NB4 (cell line): ENCODE data around the gene MGRN1.

Experiments
- DNase-seq: peaks from one replicate; pipeline ENCODE4 v3.0.0; 2010; ENCODE audit warnings: low read depth
- H3K4me3 ChIP-seq: one replicate; pipeline ENCODE4 v1.5.1; 2011; ENCODE audit warnings: mild to moderate bottlenecking, low read depth, low read length, moderate library complexity
- CTCF ChIP-seq: IDR thresholded peaks from one replicate; pipeline ENCODE4 v1.5.1; 2012; ENCODE audit warnings: low read depth, low read length
- MAX ChIP-seq: IDR thresholded peaks from 2 replicates; pipeline ENCODE4 v1.6.1; 2011; ENCODE audit warnings: low read depth, low read length
- MYC ChIP-seq: IDR thresholded peaks from 2 replicates; pipeline ENCODE4 v1.6.1; 2011; ENCODE audit warnings: low read depth, low read length
- POLR2A ChIP-seq: IDR thresholded peaks from 2 replicates; pipeline ENCODE4 v1.6.1; 2011; ENCODE audit warnings: mild to moderate bottlenecking; ENCODE audit not compliant: insufficient read length; ENCODE audit errors: extremely low read depth

MGRN1 gene

GRCh38 chr16:4696172-4696904 lies 71.7 kb downstream of the MGRN1 start:
- TF ChIP-seq CTCF (no peak), POLR2A (no peak), MAX (no peak), MYC (no peak)
- H3K4me3 ChIP-seq: no peak overlapping the region
- DNase-seq: peak; percentile 8

DNA sequence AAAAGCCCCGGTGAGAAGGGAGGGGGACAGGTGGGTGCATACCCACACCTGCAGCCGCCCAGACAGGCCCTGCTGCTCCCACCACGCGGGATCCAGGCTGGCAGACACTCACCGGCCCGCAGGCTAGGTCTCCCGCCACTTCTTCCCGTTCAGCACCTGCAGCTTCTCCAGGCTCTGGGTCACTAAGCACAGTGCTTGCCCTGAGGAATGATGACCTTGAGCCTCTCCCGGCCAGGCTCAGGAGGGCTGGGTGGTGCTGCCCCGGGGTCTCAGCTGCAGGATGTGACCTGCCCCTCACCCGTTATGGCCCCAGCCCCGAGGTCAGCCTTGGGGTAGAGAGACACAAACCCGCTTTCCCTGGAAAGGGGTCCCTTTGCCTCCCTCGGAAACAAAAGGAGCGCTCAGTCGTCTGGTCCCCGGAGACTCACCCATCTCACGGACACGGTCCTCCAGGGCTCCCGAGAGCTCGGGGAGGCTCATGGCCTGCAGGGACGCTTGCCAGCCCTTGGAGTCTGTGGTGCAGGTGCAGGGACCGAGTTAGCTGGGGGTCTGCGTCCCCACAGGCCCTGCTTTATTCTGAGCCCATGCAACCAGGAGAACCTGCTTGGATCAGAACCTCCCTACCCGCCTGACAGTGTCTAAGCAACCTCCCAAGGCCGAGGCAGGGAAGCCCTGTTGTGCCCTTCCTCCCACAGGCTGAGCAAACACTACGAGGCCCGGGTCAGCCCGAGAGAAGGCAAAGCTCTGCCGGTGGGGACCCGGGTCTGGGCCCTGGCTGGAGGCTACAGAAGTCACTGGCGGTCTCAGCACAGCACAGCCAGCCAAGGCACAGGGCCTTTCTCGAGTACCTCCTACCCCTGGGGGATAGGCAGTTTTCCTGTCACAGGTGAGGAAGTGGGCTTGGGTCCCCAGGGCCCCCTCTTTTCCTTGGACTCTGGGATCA lies 72.5 kb downstream of the MGRN1 start:
- DNase-seq: peak; percentile 11
- TF ChIP-seq CTCF: no peak
- H3K4me3 ChIP-seq: no peak overlapping the region

- peak; percentile 4 for DNase-seq
- TF ChIP-seq MYC: no peak
- no peak for TF ChIP-seq CTCF
- TF ChIP-seq POLR2A: no peak
- TF ChIP-seq MAX: no peak
- H3K4me3 ChIP-seq: no peak overlapping the region
Measured at GRCh38 chr16:4697848-4698291, 73.2 kb downstream of the MGRN1 start.

DNA sequence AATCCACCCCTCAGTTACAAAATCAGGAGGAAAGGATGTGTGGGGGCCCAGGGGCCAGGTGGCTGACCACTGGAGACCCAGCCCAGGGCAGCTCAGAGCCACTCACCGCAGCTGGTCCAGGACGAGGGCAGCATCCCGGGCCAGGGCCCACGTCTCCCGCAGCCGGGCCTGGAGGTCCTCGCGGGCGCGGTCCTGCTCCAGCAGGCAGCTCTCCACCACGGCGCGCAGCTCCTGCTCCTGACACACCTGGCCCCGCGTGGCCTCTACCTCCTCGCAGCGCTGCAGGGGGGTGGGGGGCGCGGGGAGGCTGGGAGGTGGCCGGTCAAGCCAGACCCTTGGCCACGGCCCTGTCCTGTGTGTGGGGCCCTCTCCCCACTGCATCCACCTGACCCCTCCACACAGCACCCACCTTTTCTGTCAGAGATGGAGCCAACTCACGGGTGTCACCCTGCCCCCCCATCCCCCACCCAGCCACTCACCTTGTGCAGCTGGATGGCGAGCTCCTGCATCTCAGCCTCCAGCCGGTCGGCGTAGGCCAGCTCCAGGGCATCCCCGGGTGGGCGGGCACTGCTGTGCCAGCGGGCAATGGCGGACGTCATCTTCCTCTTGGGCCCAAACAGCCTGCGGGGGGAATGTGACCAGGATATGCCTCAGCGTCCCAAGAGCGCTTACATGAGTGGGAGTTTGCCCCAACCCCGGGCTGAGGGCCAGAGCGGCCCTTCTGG lies 73.9 kb downstream of the MGRN1 start:
- TF ChIP-seq MAX (no peak), CTCF (no peak), MYC (no peak)
- H3K4me3 ChIP-seq: no peak overlapping the region
- DNase-seq: no peak

DNA sequence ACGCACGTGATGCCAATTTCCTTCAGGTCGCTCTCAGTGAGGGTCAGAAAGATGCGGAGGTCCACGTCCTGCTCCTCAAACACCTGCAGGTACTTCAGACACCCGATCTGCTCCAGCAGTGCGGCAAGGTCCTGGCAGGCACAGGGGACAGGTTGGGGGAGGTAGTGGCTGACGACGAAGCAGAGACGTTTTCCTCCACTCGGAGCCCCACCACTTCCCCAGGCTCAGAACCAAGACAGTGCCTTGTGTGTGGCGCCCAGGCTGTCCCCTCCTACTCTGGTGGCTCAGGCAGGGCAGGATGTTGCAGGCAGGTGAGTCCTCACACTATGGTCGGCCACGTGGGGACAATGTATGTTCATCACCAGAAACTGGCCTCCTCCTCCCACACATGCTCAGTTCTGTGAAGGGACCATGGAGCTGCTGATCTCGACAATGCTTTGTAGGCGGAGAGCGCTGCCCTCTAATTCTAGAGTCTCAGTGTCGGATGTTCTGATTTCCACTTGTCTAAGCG lies 74.5 kb downstream of the MGRN1 start:
- DNase-seq: peak; percentile 7
- no peak for TF ChIP-seq MAX
- no peak for TF ChIP-seq MYC
- TF ChIP-seq CTCF: no peak
- no peak for TF ChIP-seq POLR2A
- no peak overlapping the region for H3K4me3 ChIP-seq
